Measurements from ENCODE around the gene HHIPL1.

HHIPL1 gene

GRCh38 chr14:99648027-99648784 is 3.3 kb downstream of the HHIPL1 start:
- no peak overlapping the region for H3K4me3 ChIP-seq (ENCODE audit: low read depth, low read length)
- no peak for TF ChIP-seq CTCF (IDR thresholded peaks at IDR 0.05; ENCODE audit: low read depth, low read length)

DNA sequence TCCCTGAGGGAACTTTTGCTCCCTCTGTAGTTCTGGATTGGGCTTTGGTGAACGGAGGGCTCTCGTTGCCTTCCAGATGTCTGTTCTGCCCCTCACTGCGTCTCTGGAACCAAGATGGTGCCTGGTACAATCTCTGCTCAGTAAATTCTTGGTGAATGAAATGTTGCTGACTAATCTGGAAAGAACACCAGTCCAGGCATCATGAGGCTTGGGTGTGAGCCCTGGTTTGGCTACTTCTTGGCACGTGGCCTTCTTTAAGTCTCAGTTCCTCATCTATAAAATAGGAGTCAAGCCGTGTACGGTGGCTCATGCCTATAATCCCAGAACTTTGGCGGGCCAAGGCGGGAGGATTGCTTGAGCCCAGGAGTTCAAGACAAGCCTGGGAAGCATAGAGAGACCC is 4.3 kb downstream of the HHIPL1 start:
- H3K4me3 ChIP-seq (ENCODE audit: low read depth, low read length) = no peak overlapping the region
- no peak for TF ChIP-seq CTCF (IDR thresholded peaks at IDR 0.05; ENCODE audit: low read depth, low read length)

GRCh38 chr14:99649643-99650042 is 4.7 kb downstream of the HHIPL1 start:
- no peak for TF ChIP-seq CTCF (IDR thresholded peaks at IDR 0.05; ENCODE audit: low read depth, low read length)
- H3K4me3 ChIP-seq (ENCODE audit: low read depth, low read length) = no peak overlapping the region

GRCh38 chr14:99650189-99650588 is 5.3 kb downstream of the HHIPL1 start:
- TF ChIP-seq CTCF (IDR thresholded peaks at IDR 0.05; ENCODE audit: low read depth, low read length) = no peak
- no peak overlapping the region for H3K4me3 ChIP-seq (ENCODE audit: low read depth, low read length)

- no peak overlapping the region for H3K4me3 ChIP-seq (ENCODE audit: low read depth, low read length)
- TF ChIP-seq CTCF (IDR thresholded peaks at IDR 0.05; ENCODE audit: low read depth, low read length) = no peak
These were observed 7.2 kb downstream of the HHIPL1 start for GRCh38 chr14:99651953-99652746.

DNA sequence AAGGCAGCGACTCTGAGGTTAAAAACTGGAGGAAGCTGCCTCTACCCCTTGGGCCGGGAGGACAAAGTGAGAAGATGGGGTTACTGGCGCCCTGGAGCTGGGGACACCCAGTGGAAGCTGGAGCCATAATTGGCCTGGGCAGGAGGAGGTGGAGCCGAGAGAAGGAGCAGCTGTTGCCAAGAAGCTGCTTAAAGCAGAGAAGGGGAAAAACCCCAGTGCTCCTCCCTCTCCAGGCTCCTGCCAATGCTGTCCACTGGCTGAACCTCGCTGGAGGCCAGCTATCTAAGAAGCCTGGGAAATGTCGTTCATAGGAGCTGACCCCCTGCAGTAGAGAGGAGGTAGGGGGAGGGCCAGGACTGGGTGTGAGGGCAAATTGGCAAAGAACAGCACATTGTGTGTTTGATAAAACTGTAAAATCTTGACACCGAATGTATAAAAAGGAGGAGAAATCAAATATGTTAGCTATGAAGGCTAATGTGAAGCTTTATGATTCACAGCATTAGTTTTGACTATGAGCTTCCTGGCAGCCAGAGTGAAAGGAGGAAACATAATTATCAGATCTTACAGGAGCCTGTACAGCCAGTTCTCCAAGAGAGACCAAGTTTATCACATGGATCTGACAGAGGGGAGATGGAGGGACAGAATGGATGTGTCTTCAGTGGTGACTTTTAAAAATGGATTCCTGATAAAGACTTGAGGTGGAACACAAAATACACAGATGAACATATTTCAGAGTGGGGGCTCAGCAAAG is 9.5 kb downstream of the HHIPL1 start:
- no peak for TF ChIP-seq CTCF (IDR thresholded peaks at IDR 0.05; ENCODE audit: low read depth, low read length)
- H3K4me3 ChIP-seq (ENCODE audit: low read depth, low read length) = no peak overlapping the region

Data from WI38 (cell line).